Stimulated activated CD8-positive, alpha-beta memory T cell treated with anti-CD3 and anti-CD28 coated beads, Interleukin-7, amount 100 ng/mL, for 24 hours (primary cell): ENCODE measurements around the gene FOXO3.
"Not testable (repeated sequence)": the region's sequence is repeated elsewhere in the genome, so short reads cannot be mapped to it uniquely, and the experiment has no call there.

ENCODE experiments used
- DNase-seq: peaks from one replicate; pipeline ENCODE4 v3.0.0-alpha.2; 2020; ENCODE audit warnings: low read depth

Gene FOXO3

DNA sequence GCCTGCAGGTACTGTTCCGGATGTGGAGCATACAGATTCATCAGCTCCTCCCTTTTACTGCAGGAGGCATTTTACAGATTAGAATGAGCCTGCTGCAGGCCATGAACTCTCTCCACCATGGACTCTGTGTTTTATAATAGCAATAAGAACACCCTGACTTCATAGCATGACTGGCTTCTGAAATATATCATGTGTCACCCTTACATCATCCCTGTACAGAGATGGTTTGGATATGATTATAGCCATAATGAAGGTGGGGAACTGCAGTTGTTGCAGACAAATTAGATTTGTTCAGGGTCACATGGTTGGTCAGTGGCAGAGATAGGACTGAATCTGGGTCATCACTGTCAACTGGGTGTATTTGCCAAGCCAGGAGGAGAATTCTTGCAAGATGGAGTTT is 100.7 kb downstream of the FOXO3 start:
- DNase-seq, result no peak

- no peak for DNase-seq
Observed at GRCh38 chr6:108661982-108662381, 101.3 kb downstream of the FOXO3 start.

DNA sequence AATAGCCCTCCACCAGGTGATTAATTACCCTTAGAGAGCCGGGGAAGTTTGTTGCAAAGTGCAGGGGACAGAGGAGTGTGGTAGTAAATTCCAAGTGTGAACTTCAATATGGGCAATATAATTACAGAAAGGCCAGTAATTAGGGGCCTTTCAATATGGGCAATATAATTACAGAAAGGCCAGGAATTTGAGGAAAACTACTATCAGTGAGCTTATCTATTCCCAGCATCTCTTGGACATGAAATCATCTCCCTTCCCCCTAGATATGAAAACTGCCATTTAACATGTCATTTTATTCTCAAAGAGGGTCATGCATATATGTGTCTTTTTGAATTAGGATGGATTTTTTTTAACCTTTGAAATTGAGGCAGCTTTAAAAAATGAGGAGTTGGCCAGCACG is 102.0 kb downstream of the FOXO3 start:
- DNase-seq, result no peak

GRCh38 chr6:108663494-108664064 is 102.9 kb downstream of the FOXO3 start:
- DNase-seq, result not testable (repeated sequence)

GRCh38 chr6:108665495-108666196 is 104.9 kb downstream of the FOXO3 start:
- no peak for DNase-seq

DNA sequence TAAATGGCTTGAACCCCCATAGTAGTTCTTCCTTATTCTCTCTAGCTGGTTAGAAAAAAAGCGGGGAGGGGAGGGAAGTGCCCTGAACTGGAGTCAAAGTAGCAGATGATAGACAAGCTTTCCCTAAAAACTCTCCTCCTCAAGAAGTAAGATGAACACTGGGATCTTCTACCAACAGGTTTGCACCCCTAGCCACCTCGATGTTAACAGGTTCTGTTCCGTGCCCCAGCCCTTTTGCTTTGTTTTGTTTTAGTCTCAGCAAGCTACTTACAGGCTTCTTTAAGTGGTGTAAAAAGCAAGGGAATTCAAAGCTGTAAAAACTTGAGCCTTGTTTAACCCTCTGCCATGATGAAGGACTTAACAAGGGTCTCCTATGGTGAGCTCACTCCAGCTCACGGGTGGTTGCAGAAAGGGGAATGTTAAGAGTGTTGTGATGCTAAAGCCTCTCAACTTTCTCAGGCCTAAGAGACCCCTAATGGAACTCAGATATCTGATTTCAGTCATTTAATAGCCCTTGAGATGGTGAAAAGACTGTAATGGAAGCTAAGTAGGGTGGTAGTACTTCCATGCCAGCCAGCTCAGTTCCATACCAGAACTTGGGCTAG is 106.0 kb downstream of the FOXO3 start:
- no peak for DNase-seq

DNA sequence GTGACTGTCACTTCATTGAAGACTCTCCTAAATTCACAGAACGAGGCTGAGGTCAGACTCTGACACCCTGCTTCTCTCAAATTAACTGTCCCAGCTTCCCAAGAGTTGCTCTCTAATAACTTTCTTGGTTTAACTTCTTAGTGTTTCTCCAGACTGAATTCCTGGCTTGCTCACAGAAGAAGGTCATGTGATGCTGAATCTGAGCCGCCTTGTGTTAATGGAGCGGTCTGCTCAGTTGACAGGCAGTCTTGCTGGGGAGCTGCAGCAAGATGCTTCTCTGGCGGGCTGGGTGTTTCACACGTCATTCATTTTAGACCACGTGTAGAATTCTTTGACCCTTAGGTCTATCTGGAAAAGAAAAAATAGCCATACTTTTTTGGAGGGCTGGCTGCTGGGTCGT is 107.3 kb downstream of the FOXO3 start:
- DNase-seq, result no peak

DNA sequence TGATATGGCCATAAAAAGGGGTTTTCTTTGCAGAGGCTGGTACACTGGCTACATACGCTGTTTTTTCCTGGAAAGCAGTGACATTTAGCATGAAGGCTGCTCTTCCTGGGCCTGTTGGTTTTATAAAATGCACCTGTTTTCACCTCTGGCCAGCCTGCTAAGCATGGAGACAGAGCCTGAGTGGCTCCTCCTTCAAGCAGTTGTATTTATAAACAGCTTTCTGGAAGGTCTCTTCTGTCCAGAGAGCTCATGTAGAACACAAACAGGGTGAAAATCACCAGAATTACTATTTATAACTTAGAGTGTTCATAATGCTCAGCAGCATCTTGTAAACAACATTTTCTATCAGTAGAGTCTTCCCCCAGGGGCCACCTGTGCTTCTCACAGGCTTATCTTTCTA is 109.0 kb downstream of the FOXO3 start:
- no peak for DNase-seq

DNA sequence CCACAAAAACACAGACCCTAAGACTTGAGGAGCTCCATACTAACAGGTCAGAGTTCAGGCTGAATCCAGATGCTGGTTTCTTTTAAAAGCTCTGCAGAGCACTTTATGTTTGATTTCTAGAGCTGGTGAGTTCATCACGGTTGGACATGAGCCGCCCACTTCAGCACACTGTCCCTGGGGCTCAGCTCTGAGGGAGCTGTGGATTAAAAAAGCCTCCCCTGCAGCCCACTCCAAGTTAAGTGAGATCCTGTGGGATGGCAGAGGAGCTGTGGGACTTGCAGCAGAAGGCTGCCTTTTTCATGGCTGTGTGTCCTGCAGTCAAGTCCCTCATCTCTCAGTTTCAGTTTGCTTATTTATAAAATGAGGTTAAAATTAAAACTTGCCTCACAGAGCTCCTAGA is 110.5 kb downstream of the FOXO3 start:
- DNase-seq, result no peak

DNA sequence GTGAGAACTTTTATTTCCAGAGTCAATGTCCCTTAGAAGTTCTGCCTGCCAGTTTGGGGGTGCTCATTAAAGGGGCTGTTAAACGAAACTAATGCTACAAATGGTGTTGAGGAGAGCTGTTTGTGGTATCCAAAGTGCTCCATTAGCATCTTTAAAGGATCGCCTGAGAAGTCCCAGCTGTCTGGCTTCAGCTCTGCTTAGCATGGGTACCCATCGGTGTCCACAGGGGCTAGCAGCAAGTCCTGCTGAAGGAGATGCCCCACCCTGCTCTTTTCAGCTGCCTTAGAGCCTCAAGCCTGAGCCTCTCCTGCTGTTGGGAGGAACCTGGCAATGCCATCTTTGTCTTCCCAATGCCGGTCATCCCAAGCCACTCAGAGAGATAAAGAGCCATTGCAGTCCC is 111.1 kb downstream of the FOXO3 start:
- no peak for DNase-seq

GRCh38 chr6:108672641-108673040 is 111.9 kb downstream of the FOXO3 start:
- no peak for DNase-seq

- no peak for DNase-seq
Observed at GRCh38 chr6:108673153-108673552, 112.4 kb downstream of the FOXO3 start.

DNA sequence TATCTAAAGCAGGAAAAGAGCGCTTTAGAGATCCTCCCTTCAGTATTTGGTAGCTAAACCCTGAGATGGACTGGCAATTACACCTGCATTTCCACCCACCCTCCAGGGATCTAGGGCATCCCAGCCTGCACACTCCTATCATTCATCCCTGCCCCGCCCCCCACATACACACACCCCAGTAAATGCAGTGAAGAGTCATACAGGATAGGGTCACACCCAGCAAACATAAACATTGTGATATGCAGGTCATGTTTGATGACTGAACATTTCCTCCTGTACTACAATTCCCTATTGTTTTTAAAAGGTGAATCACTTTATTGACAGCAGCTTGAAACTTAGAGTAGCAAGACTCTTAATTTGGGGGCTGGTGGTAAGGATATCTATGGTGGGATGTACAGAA is 112.9 kb downstream of the FOXO3 start:
- no peak for DNase-seq

- DNase-seq, result no peak
Observed at GRCh38 chr6:108675226-108676200, 114.8 kb downstream of the FOXO3 start.

DNA sequence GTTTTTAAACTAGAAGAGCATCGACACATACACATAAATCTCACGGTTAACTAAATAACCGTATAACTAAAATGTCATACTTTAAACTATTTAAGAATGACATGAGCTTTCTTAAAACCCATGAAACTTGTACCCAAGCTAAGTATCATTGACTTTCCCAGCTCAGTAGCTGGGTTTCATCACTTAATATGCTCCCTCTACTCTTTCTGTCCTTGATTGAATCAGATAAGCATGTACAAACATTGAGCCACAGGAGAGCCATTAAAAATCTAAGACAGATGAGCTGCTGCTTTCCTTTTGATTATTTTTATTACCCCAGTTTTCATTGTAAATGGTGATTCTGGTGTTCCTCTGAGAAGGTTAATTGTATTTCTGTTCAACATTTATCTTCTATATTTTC is 115.8 kb downstream of the FOXO3 start:
- no peak for DNase-seq

DNA sequence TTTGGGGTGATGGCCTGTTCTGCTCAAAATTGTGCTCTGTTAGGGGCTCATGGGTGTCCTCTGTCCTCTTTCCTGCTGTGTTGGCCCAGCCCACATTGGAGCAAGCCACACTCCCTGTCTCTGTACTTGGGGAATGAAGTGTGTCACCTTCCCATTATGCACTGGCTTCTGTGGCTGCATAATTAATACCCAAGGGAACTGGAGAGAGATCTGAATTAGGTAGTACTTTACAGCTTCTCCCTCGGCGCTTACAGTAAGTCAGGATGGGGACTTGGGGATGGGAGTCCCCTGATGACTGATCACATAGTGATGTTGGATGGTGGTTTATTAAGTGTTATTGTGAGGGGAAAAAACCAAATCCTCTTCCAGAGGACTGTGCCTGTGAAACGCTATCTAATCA is 116.6 kb downstream of the FOXO3 start:
- no peak for DNase-seq

DNA sequence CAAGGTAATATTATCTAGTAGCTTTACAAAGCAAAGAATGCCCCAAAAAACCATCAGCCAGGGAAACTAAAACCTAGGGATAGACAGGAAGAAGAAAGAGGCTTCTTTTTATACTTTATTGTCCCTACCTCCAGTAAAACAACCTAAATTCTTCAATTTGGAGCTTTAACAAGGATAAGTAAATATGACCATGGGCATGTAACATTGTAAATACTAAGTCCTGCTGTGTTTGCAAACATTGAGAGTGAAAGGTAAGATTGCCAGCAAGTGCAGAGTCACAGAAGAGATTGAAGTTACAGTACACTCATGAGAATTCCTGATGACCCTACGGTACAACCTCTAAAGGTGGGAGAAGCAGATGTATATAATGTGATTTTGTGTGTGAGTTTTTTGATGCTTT is 117.2 kb downstream of the FOXO3 start:
- DNase-seq, result no peak

DNA sequence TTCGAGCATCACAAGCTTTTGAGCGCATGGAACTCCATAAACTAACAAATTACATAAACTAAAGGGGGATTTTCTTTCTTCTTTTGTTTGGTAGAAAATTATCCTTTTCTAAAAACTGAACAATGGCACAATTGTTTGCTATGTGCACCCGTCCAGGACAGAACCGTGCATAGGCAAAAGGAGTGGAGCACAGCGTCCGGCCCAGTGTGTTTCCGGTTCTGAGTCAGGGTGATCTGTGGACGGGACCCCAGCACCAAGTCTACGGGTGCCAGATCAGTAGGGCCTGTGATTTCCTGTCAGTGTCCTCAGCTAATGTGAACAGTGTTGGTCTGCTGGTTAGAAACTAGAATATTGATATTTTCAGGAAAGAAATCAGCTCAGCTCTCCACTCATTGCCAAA is 119.6 kb downstream of the FOXO3 start:
- not testable (repeated sequence) for DNase-seq

DNA sequence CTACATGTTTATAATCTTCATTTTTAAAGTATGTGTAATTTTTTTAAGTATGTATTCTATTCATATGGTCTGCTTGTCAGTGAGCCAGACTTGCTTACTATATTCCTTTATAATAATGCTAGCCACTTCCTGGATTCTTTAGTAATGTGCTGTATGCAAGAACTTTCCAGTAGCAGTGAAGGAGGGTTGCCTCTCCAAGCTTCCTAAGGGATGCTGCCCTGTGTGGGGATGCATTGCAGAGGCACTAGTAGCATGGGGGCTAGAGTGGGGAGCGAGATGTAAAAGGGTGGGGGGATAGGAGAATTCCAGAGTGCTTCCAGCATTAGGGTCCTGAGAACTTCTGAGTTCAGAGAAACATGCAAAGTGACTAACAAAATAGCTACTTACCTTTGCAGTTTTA is 121.0 kb downstream of the FOXO3 start:
- DNase-seq, result not testable (repeated sequence)

GRCh38 chr6:108682383-108683119 is 121.8 kb downstream of the FOXO3 start:
- DNase-seq, result not testable (repeated sequence)

DNA sequence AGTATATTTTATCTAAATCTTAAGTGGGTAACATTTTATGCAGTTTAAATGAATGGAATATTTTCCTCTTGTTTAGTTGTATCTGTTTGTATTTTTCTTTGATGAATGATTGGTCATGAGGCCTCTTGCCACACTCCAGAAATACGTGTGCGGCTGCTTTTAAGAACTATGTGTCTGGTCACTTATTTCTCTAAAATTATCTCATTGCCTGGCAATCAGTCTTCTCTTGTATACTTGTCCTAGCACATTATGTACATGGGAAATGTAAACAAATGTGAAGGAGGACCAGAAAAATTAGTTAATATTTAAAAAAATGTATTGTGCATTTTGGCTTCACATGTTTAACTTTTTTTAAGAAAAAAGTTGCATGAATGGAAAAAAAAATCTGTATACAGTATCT is 123.3 kb downstream of the FOXO3 start:
- not testable (repeated sequence) for DNase-seq
